GM21360 (cell line): ENCODE results near the gene OR2T10.
A peak's percentile ranks its signal among the peaks of the same experiment; 100 is the strongest.
"Not testable (repeated sequence)": the region's sequence is repeated elsewhere in the genome, so short reads cannot be mapped to it uniquely, and the experiment has no call there.

Source experiments
- ATAC-seq: cut with Tn5 transposase; IDR thresholded peaks from one replicate; pipeline ENCODE4 v1.9.1; 2021; ENCODE audit warnings: mild to moderate bottlenecking, moderate library complexity; ENCODE audit not compliant: unreplicated experiment

OR2T10 gene, protein sequence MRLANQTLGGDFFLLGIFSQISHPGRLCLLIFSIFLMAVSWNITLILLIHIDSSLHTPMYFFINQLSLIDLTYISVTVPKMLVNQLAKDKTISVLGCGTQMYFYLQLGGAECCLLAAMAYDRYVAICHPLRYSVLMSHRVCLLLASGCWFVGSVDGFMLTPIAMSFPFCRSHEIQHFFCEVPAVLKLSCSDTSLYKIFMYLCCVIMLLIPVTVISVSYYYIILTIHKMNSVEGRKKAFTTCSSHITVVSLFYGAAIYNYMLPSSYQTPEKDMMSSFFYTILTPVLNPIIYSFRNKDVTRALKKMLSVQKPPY

DNA sequence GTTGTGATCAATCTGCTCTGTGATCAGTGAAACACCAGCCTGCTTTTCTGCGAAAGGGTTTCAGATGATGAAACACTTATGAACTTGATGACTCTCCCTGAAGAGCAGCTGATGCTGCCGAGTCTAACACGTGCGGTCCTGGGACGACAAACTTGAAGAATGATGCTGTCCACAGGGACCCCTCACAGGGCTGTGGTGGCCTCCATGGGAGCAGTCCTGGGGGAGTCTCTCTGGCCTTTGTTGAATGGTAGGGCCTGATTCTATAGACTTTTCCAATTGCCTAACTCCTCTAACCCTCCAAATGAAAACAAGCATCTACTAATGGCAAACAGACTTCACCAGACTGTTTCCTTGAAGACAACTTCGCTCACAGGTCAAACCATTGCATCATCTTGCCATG lies at the start of gene OR2T10:
Gene OR2T10 (minus strand): TSS at position 112 of the 400 bp plus-strand sequence. CDS start 3,932 bp downstream, outside the sequence.
- ATAC-seq = no peak

DNA sequence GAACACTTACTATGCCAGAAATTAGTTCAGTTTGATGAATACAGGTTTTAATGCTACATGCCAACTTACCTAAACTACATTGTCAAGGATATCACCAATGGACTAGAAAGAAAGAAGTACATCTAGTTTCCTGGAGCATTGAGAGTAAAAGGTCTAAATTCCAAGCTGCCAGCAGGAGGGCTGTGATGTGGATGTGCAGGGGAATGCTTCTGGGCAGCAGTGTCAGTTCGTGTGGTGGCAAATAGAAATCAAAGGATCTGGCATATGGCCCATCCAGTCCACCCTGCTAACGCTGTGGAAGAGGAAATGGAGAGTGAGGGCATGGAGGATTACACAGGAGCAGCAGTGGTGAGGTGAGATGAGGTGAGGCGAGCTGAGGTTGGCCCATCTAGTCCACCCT lies 47.7 kb upstream of the OR2T10 start, which contains the start of gene OR2T35:
Gene OR2T35 (minus strand): TSS at position 101 of the 400 bp plus-strand sequence. CDS start 6,020 bp downstream, outside the sequence.
- ATAC-seq = not testable (repeated sequence)

DNA sequence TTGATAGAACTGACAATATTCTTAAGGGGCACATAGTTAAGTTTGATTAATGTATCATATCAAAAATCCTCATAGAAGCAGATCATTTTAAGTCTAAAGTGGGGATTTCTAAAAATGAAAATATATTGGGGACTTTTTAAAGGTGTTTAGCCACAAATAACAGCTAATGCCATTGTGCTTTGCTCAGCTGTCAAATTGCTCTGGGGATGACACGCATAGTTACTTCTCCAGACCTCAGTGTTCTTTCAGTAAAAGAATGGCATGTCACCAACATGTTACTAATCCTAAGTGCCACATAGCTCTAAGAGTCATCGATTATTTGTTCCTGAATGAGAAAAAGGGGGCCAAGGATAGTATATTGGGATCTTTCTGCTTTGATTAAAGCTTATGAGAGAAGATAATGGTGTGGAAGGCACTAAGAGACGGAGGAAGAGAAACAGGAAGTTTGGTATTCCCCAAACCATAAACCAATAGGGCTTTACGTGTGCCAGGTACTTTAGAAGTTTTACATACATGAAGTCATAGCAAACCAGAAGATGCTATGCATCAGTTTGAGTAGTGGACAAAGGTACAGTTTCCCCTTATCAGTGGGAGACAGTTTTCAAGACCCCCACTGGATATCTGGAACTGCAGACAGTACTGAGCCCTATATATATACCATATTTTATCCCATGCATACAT lies 45.6 kb upstream of the OR2T10 start:
- ATAC-seq = peak; percentile 71

DNA sequence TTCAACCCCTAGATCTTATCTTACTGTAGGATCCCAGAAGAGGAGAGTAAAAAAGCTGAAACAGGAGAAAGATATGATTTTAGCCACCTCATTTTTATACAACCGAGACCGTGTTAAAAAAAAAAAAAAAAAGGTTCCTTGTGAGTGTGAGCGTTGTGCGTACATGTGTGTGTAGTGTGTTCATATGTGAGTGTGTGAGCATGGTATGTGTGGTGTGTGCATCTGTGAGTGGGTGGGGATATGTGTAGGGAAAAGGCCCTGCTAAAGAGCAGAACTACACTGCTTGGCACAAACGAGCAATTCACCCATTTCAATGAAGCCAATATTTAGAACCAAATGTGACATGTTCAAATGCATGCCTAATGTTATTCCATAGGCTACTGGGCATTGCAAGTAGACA lies 44.1 kb upstream of the OR2T10 start:
- not testable (repeated sequence) for ATAC-seq

DNA sequence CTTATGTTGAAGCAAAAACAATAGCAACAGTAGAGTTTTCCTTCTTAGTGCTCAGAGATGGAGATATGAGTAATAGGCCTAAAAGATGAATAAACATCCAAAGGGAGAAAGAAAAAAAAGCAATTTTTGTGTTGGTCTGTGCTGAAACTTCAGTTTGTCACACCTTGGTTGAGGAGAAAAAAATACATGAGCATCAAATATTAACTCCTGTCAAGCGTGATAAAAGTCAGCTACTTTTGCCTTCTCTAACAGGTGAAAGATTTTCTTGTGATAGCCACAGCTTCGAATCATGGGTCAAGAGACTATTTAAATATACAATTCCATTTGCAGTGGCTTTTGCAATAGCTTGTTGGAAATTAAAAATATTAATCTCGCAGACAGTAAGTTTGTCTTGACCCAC lies 43.4 kb upstream of the OR2T10 start:
- ATAC-seq = peak; percentile 46

DNA sequence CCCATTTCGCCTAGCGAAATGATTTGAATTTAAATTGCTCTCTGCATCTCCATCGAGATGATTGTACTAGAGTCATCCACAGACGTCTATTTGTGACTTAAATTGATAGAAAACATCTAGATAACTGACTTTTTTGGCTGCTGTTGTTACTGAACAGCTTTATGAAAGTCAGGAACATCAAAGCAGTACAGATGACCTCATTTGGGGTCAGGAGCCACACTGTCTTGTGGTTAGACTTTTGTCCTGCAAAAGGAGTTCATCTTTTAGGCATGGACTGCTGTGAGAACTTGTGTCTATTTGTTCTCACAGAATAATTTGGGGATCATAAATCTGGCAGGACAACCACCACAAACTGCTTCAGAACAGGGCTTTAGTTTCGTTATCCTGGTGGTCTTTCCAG lies 42.2 kb upstream of the OR2T10 start:
- peak; percentile 26 for ATAC-seq

DNA sequence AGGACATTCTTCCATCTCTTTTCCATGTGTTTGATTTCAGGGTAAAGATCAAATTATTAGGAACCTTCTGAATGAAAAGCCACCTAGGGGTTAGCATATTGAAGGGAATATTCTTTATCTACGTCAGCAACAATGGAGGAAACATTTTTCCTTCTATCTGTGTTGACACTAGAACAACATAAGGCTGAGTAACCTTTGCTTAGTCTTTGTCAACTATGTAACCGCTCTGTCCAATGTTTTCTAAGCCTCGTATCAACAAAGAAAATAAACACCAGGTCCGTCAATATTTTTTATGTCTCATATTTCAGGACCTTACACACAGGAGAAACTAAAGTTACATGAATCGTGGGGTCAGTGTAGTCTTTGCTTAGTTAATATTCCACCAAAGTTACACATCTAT lies 39.1 kb upstream of the OR2T10 start:
- ATAC-seq = not testable (repeated sequence)

DNA sequence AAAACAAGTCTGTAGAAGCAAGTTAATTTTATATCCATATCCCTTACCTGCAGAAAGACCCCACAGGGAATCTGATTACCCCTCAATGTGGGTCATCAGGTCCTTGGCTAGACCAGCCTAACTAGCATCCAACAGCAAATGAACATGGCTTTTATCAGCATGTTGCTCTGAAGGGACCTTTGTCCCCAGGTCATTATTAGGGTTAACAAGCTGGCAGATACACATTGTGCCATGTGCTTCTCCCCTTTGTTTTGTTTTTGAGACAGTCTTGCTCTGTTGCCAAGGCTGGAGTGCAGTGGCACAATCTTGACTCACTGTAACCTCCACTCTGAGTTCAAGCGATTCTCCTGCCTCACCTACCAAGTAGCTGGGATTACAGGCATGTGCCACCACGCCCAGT lies 37.5 kb upstream of the OR2T10 start, which contains the start of gene OR2T11:
Gene OR2T11 (minus strand): TSS at position 101 of the 400 bp plus-strand sequence. CDS start 7,963 bp downstream, outside the sequence.
- ATAC-seq = not testable (repeated sequence)

DNA sequence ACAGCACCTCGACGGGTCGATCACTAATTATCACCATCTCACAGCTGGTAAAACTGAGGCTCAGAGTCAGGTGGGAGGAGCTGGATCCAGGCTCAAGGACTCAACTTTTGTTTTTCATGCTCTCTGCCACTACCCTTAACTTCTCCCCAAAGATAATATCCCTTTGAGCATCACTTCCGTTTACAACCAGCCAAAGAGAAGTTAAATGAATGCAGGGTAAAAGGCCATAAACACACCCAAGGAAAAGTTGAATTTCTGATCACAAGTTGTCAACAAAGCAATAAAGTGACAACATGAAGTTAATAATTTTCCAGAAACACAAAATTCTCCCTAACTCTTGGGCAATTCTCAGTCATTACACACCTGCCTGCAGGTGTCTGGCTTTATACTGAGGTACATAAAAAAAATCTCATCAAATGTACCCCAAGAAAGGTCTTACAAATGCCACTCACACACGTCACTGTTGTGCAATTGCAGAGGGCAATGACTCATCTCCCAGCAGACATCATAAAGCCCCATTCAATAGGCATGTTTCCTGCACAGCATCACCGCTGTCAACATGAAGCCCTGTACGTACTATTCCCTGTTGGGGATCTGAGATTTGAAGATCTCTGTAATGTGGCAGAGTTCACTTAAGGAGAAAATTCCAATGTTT lies 34.0 kb upstream of the OR2T10 start:
- ATAC-seq = no peak

DNA sequence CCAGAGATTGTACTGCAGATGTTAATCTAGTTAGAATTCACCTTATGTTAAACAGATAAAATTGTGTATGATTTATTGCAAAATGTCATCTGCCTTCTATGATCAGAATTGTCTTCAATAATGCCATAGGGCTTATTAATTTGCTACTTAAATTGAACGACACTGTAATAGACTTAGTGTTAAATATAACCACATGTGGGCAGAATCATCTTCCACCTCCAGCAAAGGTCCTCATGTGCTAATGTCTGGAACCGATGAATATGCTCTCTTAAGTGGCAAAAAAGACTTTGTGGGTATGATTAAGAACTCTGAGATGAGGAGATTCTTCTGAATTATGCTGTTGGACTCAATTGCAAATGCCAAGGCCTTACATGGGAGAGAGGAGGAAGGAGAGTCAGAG lies 33.1 kb upstream of the OR2T10 start:
- ATAC-seq = no peak

DNA sequence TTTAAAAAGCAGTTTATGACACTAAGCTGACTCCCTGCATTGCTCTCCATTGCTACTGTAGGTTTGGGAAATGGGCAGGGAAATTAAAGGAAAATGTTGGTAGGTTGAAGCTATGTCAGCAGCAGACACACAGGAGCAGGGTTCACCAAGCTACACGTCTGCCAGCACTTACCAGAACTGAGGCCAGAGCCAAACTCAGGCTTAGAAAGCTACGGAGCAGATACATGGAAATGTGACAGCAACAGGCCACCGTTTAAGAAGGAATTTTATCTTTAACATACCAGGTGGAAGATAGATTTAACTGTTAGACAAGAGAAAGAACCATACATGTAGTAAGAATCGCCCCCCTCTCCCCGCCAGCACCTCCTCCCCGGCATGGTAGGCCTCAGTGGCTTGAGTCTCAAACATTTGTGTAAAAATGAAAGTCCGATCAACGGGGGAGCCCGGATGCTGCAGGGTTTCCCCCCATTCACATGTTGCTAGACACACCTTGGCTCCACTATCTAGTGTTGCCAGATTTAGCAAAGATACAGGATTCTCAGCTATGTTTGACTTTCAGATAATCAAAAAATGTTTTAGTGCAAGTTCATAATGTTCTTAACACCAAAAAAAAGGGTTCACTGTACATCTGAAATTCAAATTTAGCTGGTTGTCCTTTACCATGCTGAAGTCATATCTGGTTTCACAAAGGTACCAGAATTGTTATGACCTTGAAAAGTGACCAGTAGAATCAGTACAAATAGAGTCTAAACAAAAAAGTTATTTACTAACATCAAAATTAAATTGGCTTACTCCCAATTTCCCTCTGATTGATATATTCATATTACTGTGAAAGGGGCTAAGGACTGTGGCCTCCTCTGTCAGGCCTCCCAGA lies 30.7 kb upstream of the OR2T10 start:
- ATAC-seq = peak; percentile 94

DNA sequence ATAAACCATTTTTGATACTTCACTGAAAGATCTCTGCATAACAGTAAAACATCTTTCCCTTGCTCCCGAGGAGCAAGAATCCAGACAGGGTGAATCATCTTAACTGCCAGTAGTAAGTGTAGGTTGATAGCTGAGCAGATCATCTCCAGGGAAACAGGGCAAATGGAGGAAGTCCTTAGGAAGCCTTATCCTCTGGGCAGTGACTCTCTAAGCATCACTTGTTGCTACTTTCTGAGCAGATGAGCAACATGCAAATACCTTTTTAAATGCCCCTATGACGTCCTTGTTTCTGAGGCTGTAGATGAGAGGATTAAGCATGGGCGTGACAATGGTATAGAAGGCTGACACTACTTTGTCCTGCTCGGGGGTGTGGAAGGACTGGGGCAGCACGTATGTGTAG lies 28.5 kb upstream of the OR2T10 start:
- ATAC-seq = no peak

DNA sequence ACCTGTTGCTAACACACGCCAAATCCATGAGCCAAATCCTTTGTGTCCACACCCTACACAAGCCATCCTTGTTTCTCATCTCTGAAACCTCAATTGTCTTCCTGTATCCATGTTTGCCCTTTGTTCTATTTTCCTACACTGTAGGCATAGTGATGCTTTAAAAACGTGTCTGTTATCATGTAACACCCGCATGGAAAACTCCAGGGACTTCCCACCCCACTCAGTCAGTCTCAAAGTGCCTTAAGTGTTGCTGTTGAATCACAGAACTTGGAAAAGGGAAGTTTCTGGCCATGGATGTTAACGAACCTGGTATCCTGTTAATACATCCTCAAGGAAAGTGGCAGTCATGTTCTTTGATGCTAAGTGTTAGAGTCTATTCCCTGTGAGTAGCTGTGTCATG lies 27.7 kb upstream of the OR2T10 start:
- no peak for ATAC-seq

DNA sequence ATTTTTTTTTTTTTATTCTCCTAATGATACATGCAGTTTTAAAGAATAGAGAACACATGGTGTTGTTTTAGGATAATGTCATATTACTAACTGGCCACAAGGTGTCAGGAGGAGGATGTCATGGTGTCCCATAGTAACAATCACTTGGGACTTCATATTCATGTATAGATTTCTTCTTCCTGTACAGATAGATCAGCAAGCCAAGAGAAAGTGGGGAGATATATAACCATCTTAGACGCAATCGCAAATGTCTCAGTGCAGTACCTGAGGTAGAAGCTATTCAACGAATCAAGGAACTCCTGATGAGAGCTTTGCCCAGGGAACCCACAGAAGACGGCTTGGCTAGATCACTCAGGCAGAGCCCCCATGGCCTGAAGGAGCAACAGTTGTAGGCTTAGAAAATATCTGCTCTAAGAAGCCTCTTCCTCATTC lies 25.1 kb upstream of the OR2T10 start:
- ATAC-seq = peak; percentile 95

DNA sequence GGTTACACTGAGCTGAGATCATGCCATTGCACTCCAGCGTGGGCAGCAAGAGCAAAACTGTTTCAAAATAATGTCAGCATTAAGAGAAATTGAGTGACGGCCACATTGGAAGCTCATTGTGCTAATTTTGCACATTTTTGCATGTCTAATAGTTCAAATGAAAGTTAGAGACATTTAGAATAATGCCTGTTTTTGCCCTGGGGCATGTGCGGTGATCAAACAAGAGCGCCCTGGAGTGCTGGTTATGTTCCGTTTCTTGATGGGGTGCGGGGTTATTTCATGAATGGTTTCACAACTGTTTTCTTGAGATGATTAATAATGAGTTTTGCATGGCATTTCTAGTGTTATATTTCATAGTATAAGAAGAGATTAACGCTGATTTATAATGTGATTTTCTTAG lies 24.3 kb upstream of the OR2T10 start:
- no peak for ATAC-seq

DNA sequence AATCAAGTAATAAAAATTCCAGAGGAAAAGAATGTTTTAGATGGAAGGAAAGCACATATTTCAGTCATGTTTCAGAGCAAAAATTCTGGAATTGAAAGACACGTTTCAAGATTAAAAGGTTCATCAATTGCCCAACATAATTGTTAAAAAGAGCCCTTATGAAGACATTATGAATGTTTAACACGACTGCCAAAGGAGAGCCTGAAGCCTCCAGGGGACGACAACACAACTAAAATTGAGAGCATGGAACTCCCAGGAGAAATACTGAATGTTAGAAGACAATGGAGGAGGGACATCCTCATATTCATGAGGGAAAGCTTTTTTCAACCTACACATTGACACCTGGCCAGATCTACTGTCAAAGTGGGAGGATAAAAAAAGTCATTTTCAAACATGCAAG lies 21.4 kb upstream of the OR2T10 start:
- ATAC-seq = no peak

DNA sequence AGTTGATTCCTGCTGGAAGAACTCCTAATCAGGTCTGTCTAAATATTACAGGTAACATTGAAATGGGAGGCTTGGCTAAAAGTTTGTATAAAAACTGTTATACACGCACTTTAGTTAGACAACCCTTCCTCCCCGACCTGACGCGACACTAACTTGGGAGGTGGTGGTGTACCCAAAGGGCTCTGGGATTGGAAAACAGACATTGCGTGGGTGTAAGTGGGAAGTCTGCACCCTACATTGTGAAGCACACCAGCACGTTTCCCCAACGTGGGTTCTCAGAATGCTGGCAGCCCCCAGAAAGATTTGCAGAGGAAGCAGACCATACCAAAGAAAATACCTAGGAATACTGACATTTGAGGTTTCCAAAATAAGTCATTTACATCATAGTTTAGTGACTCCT lies 20.6 kb upstream of the OR2T10 start:
- ATAC-seq = no peak

DNA sequence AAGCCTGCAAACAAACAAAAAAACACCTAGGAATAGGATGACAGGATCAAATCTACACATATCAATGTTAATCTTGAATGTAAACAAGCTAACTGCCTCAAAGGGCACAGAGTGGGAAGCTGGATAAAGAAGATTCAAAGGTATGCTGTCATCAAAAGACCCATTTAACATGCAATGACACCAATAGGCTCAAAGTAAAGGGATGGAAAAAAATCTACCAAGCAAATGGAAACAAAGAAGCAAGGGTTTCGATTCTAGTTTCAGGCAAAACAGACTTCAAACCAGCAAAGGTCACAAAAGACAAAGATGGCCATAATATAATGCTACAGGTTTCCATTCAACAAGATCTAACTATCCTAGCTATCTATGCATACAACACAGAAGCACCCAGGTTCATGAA lies 16.2 kb upstream of the OR2T10 start:
- no peak for ATAC-seq

DNA sequence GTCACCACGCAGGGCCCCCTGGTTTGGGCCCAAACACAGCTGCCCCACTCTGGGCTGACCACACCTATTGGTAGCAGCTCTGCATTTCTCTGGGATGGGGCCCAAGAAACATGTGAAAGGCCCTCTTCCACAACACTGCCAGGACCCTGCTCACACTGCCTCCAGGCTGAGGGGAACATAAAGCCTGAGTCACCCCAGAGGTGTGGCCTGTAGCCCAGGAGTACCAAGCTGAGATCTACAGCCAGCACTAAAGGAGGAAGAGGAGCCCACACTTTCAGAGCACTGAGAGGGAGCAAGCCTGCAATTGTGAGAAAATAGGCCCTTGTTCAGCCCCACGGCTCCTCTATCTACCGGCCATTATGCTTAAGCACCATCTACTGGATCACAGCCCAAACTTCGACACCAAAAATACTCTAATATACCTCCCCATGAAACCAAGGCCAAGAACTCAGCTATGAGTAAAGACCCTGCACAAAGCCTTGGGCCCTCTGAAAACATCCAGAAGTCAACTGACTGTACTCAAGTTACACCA lies 14.4 kb upstream of the OR2T10 start:
- ATAC-seq = no peak

DNA sequence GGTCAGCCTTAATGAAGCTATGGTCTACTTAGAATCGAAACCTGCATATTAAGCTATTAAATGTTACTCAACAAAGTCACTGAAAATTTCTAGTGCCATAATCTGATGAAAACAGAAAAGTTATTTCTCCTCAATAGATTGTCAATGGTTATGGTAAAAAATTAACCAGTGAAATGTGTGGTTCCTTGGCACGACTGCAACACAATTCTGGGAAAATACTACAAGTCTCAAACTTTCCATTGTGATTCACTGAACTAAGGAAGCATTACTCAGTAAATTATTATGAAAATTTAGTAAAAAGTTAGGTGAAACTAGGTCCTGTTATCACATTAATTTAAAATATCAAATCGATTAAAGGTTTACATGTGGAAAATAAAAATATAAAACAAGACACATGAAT lies 12.8 kb upstream of the OR2T10 start:
- no peak for ATAC-seq
